Loucy (cell line): ENCODE measurements around the gene SPATC1L.

Experiments
- CTCF ChIP-seq: fragments of 200-600 bp; sonication (generic); conservative IDR thresholded peaks from 2 replicates; pipeline ENCODE4 v1.5.1; 2014; ENCODE audit warnings: mild to moderate bottlenecking, antibody characterized with exemption, low read length
- EZH2phosphoT487 ChIP-seq: fragments of 200-600 bp; IDR thresholded peaks from 2 replicates; pipeline ENCODE4 v1.6.1; 2018; ENCODE audit warnings: antibody characterized with exemption, mild to moderate bottlenecking, moderate library complexity, borderline replicate concordance

DNA sequence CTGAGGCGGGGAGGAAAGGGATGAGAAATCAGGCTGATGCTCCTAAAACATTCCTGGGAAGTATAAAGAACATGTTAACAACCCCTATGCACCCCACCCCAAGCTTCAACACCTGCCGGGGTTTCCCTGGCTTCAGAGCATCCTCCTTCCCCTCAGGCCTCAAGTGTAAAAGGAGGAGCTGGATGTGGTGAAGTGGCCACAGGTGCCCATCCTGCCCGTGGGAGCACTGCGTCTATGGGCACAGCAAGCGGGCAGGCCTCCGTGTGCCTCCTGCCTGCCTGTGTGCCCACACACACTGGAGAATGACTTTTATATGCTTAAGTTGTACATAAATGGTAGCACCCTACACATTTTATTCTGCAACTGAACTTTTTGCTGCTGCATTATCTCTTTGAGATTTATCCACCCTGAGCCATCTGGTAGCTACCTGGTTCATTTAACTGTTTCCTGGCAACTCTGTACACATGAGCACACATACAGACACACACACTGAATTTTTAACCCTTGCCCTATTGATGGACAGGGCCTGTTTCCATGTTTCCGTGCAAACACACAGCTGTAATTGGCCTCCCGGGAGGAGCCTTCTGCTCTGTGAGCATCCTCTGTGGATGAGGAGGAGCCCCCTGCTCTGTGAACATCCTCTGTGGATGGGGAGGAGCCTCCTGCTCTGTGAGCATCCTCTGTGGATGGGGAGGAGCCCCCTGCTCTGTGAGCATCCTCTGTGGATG lies 15.4 kb downstream of the SPATC1L start:
- TF ChIP-seq CTCF (no peak), EZH2phosphoT487 (no peak)
